K562 (cell line): ENCODE results near the gene BACE2.

Experiments used
- DNMT1 ChIP-seq: fragments of 450-650 bp; IDR thresholded peaks from 2 replicates; pipeline ENCODE4 v1.6.1; 2016; ENCODE audit warnings: antibody characterized with exemption, mild to moderate bottlenecking
- PCBP1 ChIP-seq: fragments of 200-400 bp; formaldehyde crosslinking; IDR thresholded peaks from 2 replicates; pipeline ENCODE4 v1.6.1; 2018; ENCODE audit warnings: mild to moderate bottlenecking, low read depth, low read length; ENCODE audit not compliant: poor library complexity, severe bottlenecking
- RFX5 ChIP-seq: IDR thresholded peaks from 2 replicates; pipeline ENCODE4 v1.6.1; 2011; ENCODE audit warnings: low read depth, mild to moderate bottlenecking, improper control_type of control experiment, low read length
- TAF1 ChIP-seq: IDR thresholded peaks from 2 replicates; pipeline ENCODE4 v1.6.1; 2011; ENCODE audit warnings: mild to moderate bottlenecking, low read length, moderate library complexity; ENCODE audit not compliant: insufficient read depth, control insufficient read depth, severe bottlenecking; ENCODE audit errors: extremely low read depth
- TSC22D4 ChIP-seq: fragments of 450-650 bp; IDR thresholded peaks from 2 replicates; pipeline ENCODE4 v1.6.1; 2016; ENCODE audit warnings: missing genetic modification characterization, missing biosample characterization, control low read depth
- ZC3H11A ChIP-seq: IDR thresholded peaks from 2 replicates; pipeline ENCODE4 v1.6.1; 2012; ENCODE audit warnings: low read depth, low read length, improper control_type of control experiment

GRCh38 chr21:41267346-41267745 is 99.4 kb downstream of the BACE2 start:
- TF ChIP-seq PCBP1, result no peak
- TF ChIP-seq RFX5, result no peak
- no peak for TF ChIP-seq DNMT1
- no peak for TF ChIP-seq ZC3H11A
- TF ChIP-seq TSC22D4 (tag), result no peak
- no peak for TF ChIP-seq TAF1
